Activated T-cell treated with anti-CD3 and anti-CD28 coated beads, Interleukin-2, amount 50 U/mL, for 48 hours (primary cell): Measurements from ENCODE around the gene TFDP1.

Experiments
- DNase-seq, 2 experiments: peaks; one replicate each; pipeline ENCODE4 v3.0.0-alpha.2; 2020

Gene TFDP1

GRCh38 chr13:113669231-113669754 lies 84.7 kb downstream of the TFDP1 start:
- DNase-seq = no peak

GRCh38 chr13:113669755-113670341 lies 85.3 kb downstream of the TFDP1 start:
- DNase-seq = no peak

- no peak for DNase-seq
These were observed 86.0 kb downstream of the TFDP1 start for GRCh38 chr13:113670541-113670940.

GRCh38 chr13:113671066-113672001 lies 86.8 kb downstream of the TFDP1 start:
- DNase-seq = no peak

DNA sequence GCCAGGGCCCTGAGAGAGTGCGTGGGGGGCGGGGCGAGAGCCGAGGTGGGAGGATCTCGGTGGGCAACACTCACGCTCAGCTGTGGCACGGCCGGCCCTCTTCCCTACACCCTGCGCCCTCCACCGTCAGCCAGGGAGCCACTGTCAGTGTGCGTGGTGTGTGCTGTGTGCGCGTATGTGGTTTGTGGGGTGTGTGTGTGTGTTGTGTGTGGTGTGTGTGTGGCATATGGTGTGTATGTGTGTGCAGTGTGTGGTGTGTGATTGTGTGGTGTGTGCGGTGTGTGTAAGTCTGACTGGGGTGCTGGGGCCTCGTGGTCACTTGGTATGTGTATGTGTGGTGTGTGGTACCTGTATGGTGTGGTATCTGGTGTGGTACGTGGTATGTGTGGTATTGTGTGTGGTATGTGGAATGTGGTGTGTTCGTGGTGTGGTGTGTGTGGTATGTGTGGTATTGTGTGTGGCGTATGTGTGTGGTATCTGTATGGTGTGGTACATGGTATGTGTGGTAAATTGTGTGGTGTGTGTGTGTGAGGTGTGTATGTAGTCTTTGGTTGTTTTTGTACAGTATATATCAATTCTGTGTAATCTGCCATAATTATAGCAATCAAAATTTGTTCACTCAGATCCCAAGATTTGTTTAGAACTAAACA lies 87.6 kb downstream of the TFDP1 start:
- DNase-seq = no peak
